T-cell (primary cell): ENCODE data around the gene DYSF. TPM values are rescaled to one million over a fixed set of nuclear protein-coding genes. Genes with fewer than 3 reads are reported as not detected.

Experiments
- ATAC-seq, 4 experiments: fragments of 200-7000 bp in 3 of 4; fragments of 150-1000 bp in 1 of 4; cut with Tn5 transposase; replicated peaks in 1 of 4; 1 replicate in 3 of 4; 2 replicates in 1 of 4; pipeline ENCODE4 v1.10.0; 2021; ENCODE audit warnings: moderate library complexity in 3 of 4, mild to moderate bottlenecking in 2 of 4, moderate number of reproducible peaks in 1 of 4
- CTCF ChIA-PET, 2 donors: fragments of 300-600 bp; sonication (Branson Sonifier 250); formaldehyde crosslinking; loops; one replicate each; lab custom pipeline; 2022; ENCODE audit warnings: antibody characterized with exemption in 2 of 2; lab: Charles Lee
- POLR2A ChIA-PET, 2 donors: fragments of 300-600 bp; sonication (Branson Sonifier 250); formaldehyde crosslinking; loops; one replicate each; lab custom pipeline; 2022; ENCODE audit warnings: antibody characterized with exemption in 2 of 2; lab: Charles Lee
- DNase-seq, 35 experiments: peaks; one replicate each; pipeline versions ENCODE4 v3.0.0 to v3.0.0-alpha.2; 2013 to 2023
- H3K27ac ChIP-seq: one replicate; pipeline ENCODE4 v1.5.1; 2013; ENCODE audit warnings: low read length
- H3K27me3 ChIP-seq, 2 experiments: replicated peaks in 1 of 2; 1 replicate in 1 of 2; 2 replicates in 1 of 2; pipeline versions ENCODE4 v1.6.1 to v1.7.0; 2013; ENCODE audit warnings: low read length in 1 of 2, mixed read lengths in 1 of 2; ENCODE audit not compliant: control insufficient read depth in 2 of 2, insufficient read depth in 2 of 2; ENCODE audit errors: extremely low read depth in 1 of 2
- H3K36me3 ChIP-seq, 2 donors: 1 replicate in 1 of 2; 2 replicates in 1 of 2; pipeline versions ENCODE4 v1.6.1 to v1.7.0; 2013; ENCODE audit warnings: low read length in 1 of 2; ENCODE audit not compliant: control insufficient read depth in 2 of 2, insufficient read depth in 1 of 2; ENCODE audit errors: extremely low read depth in 1 of 2
- H3K4me1 ChIP-seq, 2 experiments: 1 replicate in 1 of 2; 2 replicates in 1 of 2; pipeline versions ENCODE4 v1.6.1 to v1.7.0; 2013; ENCODE audit warnings: low read length in 2 of 2, mixed read lengths in 1 of 2; ENCODE audit not compliant: insufficient read depth in 2 of 2, control insufficient read depth in 1 of 2; ENCODE audit errors: extremely low read depth in 1 of 2
- H3K4me3 ChIP-seq, 2 donors: 1 replicate in 1 of 2; 2 replicates in 1 of 2; pipeline versions ENCODE4 v1.5.1 to v1.7.0; 2013; ENCODE audit warnings: mild to moderate bottlenecking in 2 of 2, low read length in 1 of 2, moderate library complexity in 1 of 2; ENCODE audit not compliant: control insufficient read depth in 1 of 2; ENCODE audit errors: extremely low read depth in 1 of 2
- H3K9me3 ChIP-seq: 2 replicates; pipeline ENCODE4 v1.7.0; 2013
- H3K27ac Mint-ChIP-seq, 2 donors: one replicate each; pipeline ENCODE4 v1.8.0; 2020 to 2021; ENCODE audit warnings: mild to moderate bottlenecking in 2 of 2, mixed read lengths in 2 of 2
- H3K27me3 Mint-ChIP-seq, 2 donors: one replicate each; pipeline ENCODE4 v1.8.0; 2021 to 2022; ENCODE audit warnings: mixed read lengths in 2 of 2
- H3K36me3 Mint-ChIP-seq: one replicate; pipeline ENCODE4 v1.8.0; 2021; ENCODE audit warnings: mixed read lengths
- H3K4me1 Mint-ChIP-seq, 3 donors: one replicate each; pipeline ENCODE4 v1.8.0; 2020 to 2022; ENCODE audit warnings: mixed read lengths in 3 of 3, mild to moderate bottlenecking in 1 of 3
- H3K4me3 Mint-ChIP-seq, 3 donors: one replicate each; pipeline ENCODE4 v1.8.0; 2020 to 2022; ENCODE audit warnings: mild to moderate bottlenecking in 3 of 3, mixed read lengths in 3 of 3, moderate library complexity in 3 of 3
- H3K9me3 Mint-ChIP-seq, 3 donors: one replicate each; pipeline ENCODE4 v1.8.0; 2020 to 2022; ENCODE audit warnings: mixed read lengths in 3 of 3
- WGBS: methylation state at CpG from one replicate; pipeline ENCODE4 v1.1.5; 2013; ENCODE audit warnings: missing lambda C conversion rate; ENCODE audit not compliant: insufficient coverage; 5-methylcytosine and 5-hydroxymethylcytosine counted together
- total RNA-seq, 35 experiments: library from RNA in 6 of 35; stranded (reverse) in 6 of 35; fragments of 120-200 nt in 1 of 35; gene quantifications; one replicate each; pipeline versions ENCODE4 v1.2.1 to v1.2.4 and lab custom pipeline; 2013 to 2026

The DYSF gene
- total RNA-seq, 5 donors from 2014 or later (not counting 1 experiment from before 2014, with no cell fraction given) = 0.56 to 3.4 (median 1.9) TPM

DNA sequence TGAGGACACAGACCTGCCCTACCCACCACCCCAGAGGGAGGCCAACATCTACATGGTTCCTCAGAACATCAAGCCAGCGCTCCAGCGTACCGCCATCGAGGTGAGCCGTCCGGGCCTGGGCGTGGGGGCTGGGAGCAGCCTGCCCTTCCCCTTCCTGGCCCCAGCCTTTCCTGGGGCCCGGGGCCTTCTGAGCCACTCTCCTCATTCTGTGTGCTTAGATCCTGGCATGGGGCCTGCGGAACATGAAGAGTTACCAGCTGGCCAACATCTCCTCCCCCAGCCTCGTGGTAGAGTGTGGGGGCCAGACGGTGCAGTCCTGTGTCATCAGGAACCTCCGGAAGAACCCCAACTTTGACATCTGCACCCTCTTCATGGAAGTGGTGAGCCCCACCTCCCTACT, 157.9 kb downstream of the DYSF start:
- Histone ChIP-seq H3K4me3 (no peak overlapping the region), H3K9me3 (no peaks in the 10 kb centered on the region), H3K27me3 (peaks cover 0 to 23% of the 10 kb centered on the region in 2 experiments), H3K4me1 (no peaks in the 10 kb centered on the region), H3K36me3 (no peaks in the 10 kb centered on the region), H3K27ac (no peak overlapping the region)
- ChIA-PET POLR2A (no interaction called here), CTCF (no interaction called here)
- Mint-ChIP-seq H3K27ac (no peak overlapping the region), H3K36me3 (no peaks in the 10 kb centered on the region), H3K9me3 (no peaks in the 10 kb centered on the region), H3K4me3 (no peak overlapping the region), H3K4me1 (no peaks in the 10 kb centered on the region), H3K27me3 (peaks cover 13 to 23% of the 10 kb centered on the region in 2 donors)
- DNase-seq (peak in 3 of 35 experiments; percentile 1 to 8 (median 4)), ATAC-seq (no peak)
- WGBS = 89% methylated on average over 8 of the region's 12 CpGs

GRCh38 chr2:71611781-71612527, 158.6 kb downstream of the DYSF start:
- H3K9me3 Mint-ChIP-seq = no peaks in the 10 kb centered on the region
- H3K27ac Mint-ChIP-seq = no peak overlapping the region
- no peaks in the 10 kb centered on the region for H3K4me1 Mint-ChIP-seq
- CTCF ChIA-PET = no interaction called here
- Histone ChIP-seq H3K4me3 (no peak overlapping the region), H3K9me3 (no peaks in the 10 kb centered on the region), H3K27me3 (peaks cover 0 to 23% of the 10 kb centered on the region in 2 experiments), H3K27ac (no peak overlapping the region), H3K36me3 (no peaks in the 10 kb centered on the region), H3K4me1 (no peaks in the 10 kb centered on the region)
- POLR2A ChIA-PET = no interaction called here
- H3K27me3 Mint-ChIP-seq = peaks cover 11 to 24% of the 10 kb centered on the region in 2 donors
- DNase-seq = peak in 3 of 35 experiments; percentile 1 to 5 (median 2)
- H3K4me3 Mint-ChIP-seq = no peak overlapping the region
- 93% methylated on average over 8 of the region's 15 CpGs for WGBS
- ATAC-seq = no peak
- H3K36me3 Mint-ChIP-seq = no peaks in the 10 kb centered on the region

GRCh38 chr2:71612581-71613402, 159.4 kb downstream of the DYSF start:
- no peak for ATAC-seq
- H3K9me3 ChIP-seq = no peaks in the 10 kb centered on the region

GRCh38 chr2:71613403-71613952, 160.1 kb downstream of the DYSF start:
- Histone ChIP-seq H3K4me3 (no peak overlapping the region), H3K36me3 (no peaks in the 10 kb centered on the region), H3K4me1 (no peaks in the 10 kb centered on the region), H3K9me3 (no peaks in the 10 kb centered on the region), H3K27ac (no peak overlapping the region), H3K27me3 (peaks cover 0 to 23% of the 10 kb centered on the region in 2 experiments)
- ATAC-seq = no peak
- CTCF ChIA-PET = no interaction called here
- no peak overlapping the region for H3K27ac Mint-ChIP-seq
- H3K4me1 Mint-ChIP-seq = no peaks in the 10 kb centered on the region
- H3K9me3 Mint-ChIP-seq = no peaks in the 10 kb centered on the region
- POLR2A ChIA-PET = no interaction called here
- no peak overlapping the region for H3K4me3 Mint-ChIP-seq
- H3K36me3 Mint-ChIP-seq = no peaks in the 10 kb centered on the region
- no CpG with 5 or more reads among the region's 3 CpGs for WGBS
- DNase-seq = peak in 2 of 35 experiments; percentile 4 to 9
- H3K27me3 Mint-ChIP-seq = peaks cover 11 to 14% of the 10 kb centered on the region in 2 donors

More at GRCh38 chr2:71612581-71613402, 159.4 kb downstream of the DYSF start:
- peak in 3 of 35 experiments; percentile 1 to 21 (median 6) for DNase-seq
- no peak overlapping the region for H3K4me3 Mint-ChIP-seq
- 76% methylated on average over 9 of the region's 17 CpGs for WGBS
- Histone ChIP-seq H3K4me1 (no peaks in the 10 kb centered on the region), H3K27me3 (peaks cover 0 to 23% of the 10 kb centered on the region in 2 experiments), H3K4me3 (no peak overlapping the region), H3K36me3 (no peaks in the 10 kb centered on the region), H3K27ac (no peak overlapping the region)
- POLR2A ChIA-PET = no interaction called here
- H3K27me3 Mint-ChIP-seq = peaks cover 11 to 17% of the 10 kb centered on the region in 2 donors
- H3K36me3 Mint-ChIP-seq = no peaks in the 10 kb centered on the region
- no peaks in the 10 kb centered on the region for H3K4me1 Mint-ChIP-seq
- CTCF ChIA-PET = no interaction called here
- H3K27ac Mint-ChIP-seq = no peak overlapping the region
- H3K9me3 Mint-ChIP-seq = no peaks in the 10 kb centered on the region

DNA sequence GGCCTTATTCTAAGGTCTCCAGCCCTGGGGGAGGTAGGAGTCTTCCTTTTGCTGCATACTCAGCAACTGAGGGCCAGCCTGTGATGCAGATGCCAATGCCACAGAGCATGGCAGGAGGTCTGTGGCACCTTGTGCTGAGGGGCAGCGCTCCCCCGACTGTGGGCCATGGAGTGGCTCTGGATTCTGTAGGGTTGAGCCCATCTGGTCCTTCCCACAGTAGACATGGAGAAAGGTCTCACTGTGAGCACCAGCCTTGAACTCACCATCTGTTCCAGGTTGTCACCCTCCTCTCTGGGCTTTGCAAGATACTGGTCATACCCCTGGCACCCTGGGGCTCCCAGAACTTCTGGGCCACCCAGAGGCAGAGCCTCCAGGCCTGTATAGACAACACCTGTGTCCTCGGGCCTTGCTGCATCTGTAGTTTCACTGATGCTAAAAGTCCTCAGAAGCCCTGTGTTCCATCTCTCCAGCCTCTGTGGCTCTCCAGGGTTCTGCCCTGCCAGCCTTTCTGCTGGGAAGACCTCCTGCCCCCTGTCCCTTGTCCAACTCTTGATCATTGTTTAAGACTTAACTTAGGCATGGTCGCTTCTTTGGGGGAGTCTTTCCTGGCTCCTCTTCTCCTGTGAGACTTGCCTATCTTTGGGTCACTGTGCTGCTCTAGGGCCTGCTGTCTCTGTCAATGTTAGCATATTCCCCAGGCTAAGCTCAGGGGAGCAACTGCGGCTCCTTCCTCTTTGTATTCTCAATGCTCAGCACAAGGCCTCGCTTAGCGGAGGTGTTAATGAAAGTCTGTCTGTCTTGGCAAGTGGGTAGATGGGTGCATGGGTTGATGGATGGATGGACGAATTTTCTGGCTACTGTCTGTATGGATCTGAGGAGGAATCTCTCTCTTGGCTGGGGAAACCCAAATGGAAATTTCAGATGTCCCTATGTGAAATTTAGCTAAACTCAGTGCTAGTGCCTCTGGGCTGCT, 160.9 kb downstream of the DYSF start:
- Histone ChIP-seq H3K4me3 (no peak overlapping the region), H3K9me3 (no peaks in the 10 kb centered on the region), H3K4me1 (no peaks in the 10 kb centered on the region), H3K27ac (no peak overlapping the region), H3K36me3 (no peaks in the 10 kb centered on the region), H3K27me3 (peaks cover 0 to 26% of the 10 kb centered on the region in 2 experiments)
- ChIA-PET POLR2A (no interaction called here), CTCF (no interaction called here)
- Mint-ChIP-seq H3K4me3 (no peak overlapping the region), H3K9me3 (no peaks in the 10 kb centered on the region), H3K36me3 (no peaks in the 10 kb centered on the region), H3K4me1 (no peaks in the 10 kb centered on the region), H3K27me3 (peaks cover 11 to 14% of the 10 kb centered on the region in 2 donors), H3K27ac (no peak overlapping the region)
- ATAC-seq = no peak
- peak in 2 of 35 experiments; percentile 10 to 15 for DNase-seq
- WGBS = 52% methylated on average over 3 of the region's 8 CpGs
